Regular cardiac myocyte (primary cell): ENCODE results near the gene FHIP1B. TPM values are rescaled to one million over a fixed set of nuclear protein-coding genes. Genes with fewer than 3 reads are reported as not detected.

Experiments
- total RNA-seq: library from RNA; depleted of rRNA; stranded (reverse); fragments of >200 nt; gene quantifications from 2 replicates; pipeline ENCODE4 v1.2.3, GENCODE V29; 2014

FHIP1B gene
- 7.7 and 10.1 TPM in 2 replicates for total RNA-seq

DNA sequence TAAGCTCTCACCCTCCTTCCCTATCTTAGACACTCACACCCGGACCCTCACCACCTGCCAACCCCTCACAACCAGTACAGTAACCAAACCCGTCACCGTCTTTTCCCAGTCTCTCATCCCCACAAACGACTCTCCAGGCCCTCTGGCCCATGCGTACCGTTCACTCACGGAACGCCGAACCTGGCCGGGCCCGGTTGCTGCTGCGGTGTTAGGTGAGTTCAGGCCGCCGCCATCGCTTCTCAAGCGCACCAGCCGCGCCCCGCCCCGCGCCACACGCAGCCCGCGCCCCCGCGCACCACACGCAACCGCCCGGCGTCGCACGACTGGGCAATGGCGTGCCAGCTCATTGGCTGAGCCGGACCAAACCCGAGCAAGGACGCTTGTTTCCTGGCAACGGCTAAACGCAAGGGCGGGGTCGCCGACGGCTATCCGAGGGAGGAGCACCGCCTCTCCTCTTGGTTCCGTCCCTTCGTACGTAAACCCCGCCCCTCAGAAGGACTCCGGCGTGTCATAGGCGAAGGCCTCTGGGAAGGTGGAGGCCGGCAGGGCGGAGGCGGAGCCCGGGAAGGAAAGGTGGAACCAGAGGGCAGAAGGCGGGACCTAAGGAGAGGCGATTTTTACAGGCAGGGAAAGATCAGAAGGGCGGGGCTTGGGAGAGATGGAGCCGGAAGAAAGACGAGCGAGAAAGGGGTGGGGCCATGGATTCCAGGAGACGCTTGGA, at the start of gene FHIP1B:
FHIP1B (minus strand) TSS at position 250 of the 721 bp plus-strand sequence. CDS start 10,120 bp downstream, outside the sequence.

DNA sequence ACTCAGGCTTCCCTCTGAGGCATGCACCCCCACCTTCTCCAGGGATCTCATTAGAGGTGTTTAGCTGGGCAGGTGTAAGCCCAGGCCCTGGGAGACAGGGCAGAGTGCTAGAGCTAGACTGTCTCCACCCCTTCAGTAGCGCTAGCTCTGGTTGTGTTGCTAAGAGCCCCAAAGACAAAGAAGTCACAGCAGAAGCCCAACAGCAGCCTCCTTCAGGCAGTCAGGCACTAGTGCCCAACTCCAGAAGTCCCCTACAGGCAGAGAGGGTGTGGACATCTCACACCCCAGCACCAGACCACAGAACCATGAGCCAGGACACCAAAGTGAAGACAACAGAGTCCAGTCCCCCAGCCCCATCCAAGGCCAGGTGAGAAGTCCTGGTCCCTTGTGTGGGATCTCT, 4.5 kb upstream of the FHIP1B start, which contains the start of gene CNGA4:
CNGA4 (plus strand) TSS at position 188 of the 400 bp plus-strand sequence; CDS start at position 306, 118 bp downstream.

DNA sequence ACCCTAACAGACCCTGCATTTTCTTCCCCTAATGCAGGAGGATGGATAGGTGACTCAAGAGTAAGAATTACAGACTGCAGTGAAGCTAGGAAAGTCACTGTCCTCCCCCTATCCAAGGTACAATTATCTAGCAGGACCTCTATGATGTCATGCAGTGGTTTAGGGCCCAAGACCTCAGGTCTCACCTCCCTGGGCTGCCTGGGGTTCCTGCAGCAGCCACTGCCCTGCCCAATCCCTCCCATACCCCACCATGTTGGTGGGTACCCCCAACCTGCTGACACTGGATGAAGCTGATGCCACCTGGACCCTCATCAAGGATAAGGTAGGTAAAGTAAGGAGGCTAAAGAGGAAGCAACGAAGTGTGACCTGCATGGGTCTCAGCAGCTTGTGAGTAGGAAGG, 29.1 kb downstream of the FHIP1B start, which contains the start of gene C11orf42:
C11orf42 (plus strand) TSS at position 192 of the 400 bp plus-strand sequence; CDS start at position 251, 59 bp downstream.

DNA sequence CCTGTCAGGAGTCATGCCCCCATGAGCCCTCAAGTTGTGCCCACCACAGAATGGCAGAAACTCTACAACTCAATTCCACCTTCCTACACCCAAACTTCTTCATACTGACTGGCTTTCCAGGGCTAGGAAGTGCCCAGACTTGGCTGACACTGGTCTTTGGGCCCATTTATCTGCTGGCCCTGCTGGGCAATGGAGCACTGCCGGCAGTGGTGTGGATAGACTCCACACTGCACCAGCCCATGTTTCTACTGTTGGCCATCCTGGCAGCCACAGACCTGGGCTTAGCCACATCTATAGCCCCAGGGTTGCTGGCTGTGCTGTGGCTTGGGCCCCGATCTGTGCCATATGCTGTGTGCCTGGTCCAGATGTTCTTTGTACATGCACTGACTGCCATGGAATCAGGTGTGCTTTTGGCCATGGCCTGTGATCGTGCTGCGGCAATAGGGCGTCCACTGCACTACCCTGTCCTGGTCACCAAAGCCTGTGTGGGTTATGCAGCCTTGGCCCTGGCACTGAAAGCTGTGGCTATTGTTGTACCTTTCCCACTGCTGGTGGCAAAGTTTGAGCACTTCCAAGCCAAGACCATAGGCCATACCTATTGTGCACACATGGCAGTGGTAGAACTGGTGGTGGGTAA, 35.1 kb downstream of the FHIP1B start, which contains the start of gene OR52W1:
OR52W1 (plus strand) TSS at position 51 of the 637 bp plus-strand sequence; CDS start at position 51, 0 bp downstream.

DNA sequence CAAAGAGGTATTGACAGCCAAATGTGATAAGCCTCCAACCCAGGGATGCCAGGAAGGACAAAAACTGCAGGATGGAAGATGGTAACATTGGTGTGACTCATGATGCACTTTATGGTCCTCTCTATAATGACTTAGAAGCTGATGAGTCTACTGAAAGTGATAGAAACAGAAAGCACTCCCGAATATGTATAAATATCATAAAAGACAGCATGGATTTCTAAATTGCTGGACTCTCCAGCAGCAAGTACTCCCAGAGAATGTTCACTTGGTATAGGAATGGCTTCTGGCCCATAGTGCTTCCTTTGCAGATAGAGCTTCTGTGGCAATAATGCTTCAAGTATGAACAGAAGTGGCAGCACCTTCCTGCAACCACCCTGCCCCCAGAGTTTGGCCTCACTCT, 64.2 kb downstream of the FHIP1B start, which contains the start of gene OR52B2:
OR52B2 (minus strand) TSS at position 101 of the 400 bp plus-strand sequence; CDS start at position 101, 0 bp downstream.

Other genes with a start within 250 kb of the FHIP1B start
- gene OR52L1, start 247.7 kb downstream of the FHIP1B start, total RNA-seq: not detected in 2 replicates
- gene OR56A4, start 227.7 kb downstream of the FHIP1B start, total RNA-seq: not detected in 2 replicates
- not detected in 2 replicates for gene OR56A1, start 203.9 kb downstream of the FHIP1B start, total RNA-seq
- not detected in 2 replicates for gene OR56B4, start 127.0 kb downstream of the FHIP1B start, total RNA-seq
- not detected in 2 replicates for gene OR52B2, start 64.3 kb downstream of the FHIP1B start, total RNA-seq
- not detected in 2 replicates for gene OR52W1, start 35.4 kb downstream of the FHIP1B start, total RNA-seq
- not detected in 2 replicates for gene C11orf42, start 29.1 kb downstream of the FHIP1B start, total RNA-seq
- under 0.01 and 0.19 TPM in 2 replicates for gene CNGA4, start 4.5 kb upstream of the FHIP1B start, total RNA-seq
- not detected in 2 replicates for gene CCKBR, start 25.2 kb upstream of the FHIP1B start, total RNA-seq
- gene CAVIN3, start 85.9 kb upstream of the FHIP1B start, total RNA-seq: 189 and 198 TPM in 2 replicates
- 39.1 and 57.2 TPM in 2 replicates for gene SMPD1, start 155.8 kb upstream of the FHIP1B start, total RNA-seq
- gene APBB1, start 184.5 kb upstream of the FHIP1B start, total RNA-seq: 34.5 and 53.3 TPM in 2 replicates
- 0.38 and 0.85 TPM in 2 replicates for gene HPX, start 206.4 kb upstream of the FHIP1B start, total RNA-seq
- 19.4 and 26.8 TPM in 2 replicates for gene TRIM3, start 239.3 kb upstream of the FHIP1B start, total RNA-seq
- 54.7 and 69.6 TPM in 2 replicates for gene ARFIP2, start 246.7 kb upstream of the FHIP1B start, total RNA-seq
- gene TIMM10B, start 246.9 kb upstream of the FHIP1B start, total RNA-seq: 29.3 and 35.5 TPM in 2 replicates